ENCODE results near the gene SHCBP1.

SHCBP1 gene

DNA sequence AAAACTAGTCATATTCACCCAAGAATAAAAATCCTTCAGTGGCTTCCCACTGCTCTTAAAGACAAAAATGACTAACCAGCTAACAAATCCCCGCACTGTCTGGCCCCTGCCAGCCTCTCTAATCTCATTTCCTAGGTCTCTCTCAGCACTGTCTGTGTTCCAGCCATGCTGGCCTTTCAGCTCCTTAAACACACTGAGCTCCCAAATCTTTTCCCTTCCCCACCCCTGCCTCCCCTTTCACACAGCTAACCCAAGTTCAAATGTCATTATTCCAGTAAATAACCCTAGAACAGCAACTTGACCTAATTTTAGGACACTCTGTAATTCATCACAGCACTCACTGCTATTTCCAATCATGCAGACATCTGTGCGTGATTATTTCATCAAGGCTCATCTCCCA, 7.8 kb downstream of the SHCBP1 start:
- no peak for DNase-seq

DNA sequence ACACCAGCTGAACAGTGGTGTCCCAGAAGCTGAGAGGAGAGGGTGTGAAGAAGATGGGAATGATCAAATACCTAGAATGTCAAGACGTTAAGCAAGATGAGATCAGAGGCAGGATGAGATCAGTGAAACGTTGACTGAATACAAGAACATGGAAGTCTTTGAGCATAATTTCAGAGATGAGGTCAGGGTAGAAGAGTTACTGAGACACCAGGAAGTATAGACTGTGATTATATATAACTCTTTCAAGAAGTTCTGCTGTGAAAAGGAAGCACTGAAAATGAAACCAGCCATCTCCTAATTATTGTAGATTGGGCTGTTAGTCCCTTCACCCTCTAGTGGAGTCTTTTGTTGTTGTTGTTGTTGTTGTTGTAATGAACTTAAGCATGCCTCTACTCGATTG, 9.1 kb downstream of the SHCBP1 start:
- no peak for DNase-seq

DNA sequence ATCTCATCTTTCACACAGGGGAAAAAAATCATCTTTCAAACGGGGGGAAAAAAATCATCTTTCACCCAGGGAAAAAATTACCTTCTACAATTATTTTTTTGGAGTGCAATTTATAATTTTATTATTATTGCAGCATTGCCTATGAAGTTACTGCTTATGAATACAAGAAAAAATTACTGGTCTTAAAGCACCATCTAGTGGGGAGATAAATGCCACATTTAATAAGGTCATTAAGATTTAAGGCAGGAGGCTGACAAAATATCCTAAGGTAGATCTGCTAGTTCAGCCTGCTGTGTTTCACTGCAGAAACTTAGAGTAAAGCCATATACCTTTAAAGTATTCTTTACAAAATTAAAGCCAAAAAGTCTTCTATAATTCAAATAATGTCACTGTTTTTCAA, 13.7 kb downstream of the SHCBP1 start:
- DNase-seq: peak; percentile 5

GRCh38 chr16:46606231-46606630, 14.9 kb downstream of the SHCBP1 start:
- no peak for DNase-seq

- DNase-seq: no peak
Observed at GRCh38 chr16:46591257-46591656, 29.9 kb downstream of the SHCBP1 start.

DNA sequence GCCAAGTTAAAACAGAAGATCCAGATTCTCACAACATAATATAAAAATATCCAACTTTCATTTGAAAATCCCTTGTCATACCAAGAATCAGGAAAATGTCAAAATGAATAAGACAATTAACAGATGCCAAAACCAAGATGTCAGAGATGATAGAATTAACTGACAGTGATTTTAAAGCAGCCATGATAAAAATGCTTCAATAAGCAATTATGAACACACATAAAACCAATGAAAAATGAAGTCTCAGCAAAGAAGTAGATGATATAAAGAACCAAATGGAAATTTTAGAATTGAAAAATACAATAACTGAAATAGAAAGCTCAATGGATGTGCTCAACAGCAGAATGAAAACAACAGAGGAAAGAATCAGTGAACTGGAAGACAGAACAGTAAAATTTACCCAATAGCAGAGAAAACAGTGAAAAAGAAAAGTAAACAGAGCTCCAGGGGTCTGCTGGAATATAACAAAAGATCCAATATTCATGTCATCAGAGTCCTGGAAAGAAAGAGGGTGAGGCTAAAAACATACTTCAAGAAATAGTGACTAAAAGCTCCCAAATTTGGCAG, 35.1 kb downstream of the SHCBP1 start:
- DNase-seq: no peak

DNA sequence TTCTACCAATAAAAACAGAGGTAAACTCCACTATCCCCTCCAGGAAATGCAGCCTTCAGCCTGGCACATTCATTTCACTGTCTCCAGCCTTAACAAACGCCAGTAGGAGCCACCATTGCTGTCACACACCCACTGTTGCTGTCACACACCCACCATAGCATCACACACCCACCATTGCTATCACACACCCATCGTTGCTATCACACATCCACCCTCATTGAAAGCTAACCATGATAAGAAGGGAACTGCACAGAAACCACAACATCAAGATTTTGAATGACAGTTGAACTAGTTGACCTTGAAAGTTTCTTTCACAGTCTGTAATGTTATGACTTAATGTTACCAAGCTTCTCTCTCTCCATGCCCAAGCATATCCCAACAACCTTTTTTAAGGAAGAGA, 38.1 kb downstream of the SHCBP1 start:
- DNase-seq: no peak

DNA sequence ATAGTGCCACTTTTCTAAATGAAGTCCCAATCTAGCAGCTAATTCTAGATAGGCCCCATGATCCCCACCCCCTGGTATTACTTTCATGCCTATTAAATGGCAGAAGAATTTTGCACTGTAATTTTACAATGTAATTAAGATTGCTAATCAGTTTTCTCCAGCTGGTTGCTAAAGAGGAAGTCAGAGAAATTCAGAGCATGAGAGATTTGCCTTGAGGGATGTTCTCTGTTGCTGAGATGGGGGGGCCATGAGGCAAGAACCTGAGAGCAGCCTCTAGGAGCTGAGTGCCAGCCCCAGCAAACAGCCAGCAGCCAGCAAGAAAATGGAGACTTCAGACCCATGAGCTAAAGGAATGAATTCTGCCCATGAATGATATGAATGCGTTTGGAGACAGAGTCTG, 38.9 kb downstream of the SHCBP1 start:
- DNase-seq: no peak

GRCh38 chr16:46577988-46578579, 43.1 kb downstream of the SHCBP1 start:
- no peak for DNase-seq

- DNase-seq: no peak
Observed at GRCh38 chr16:46573834-46574159, 47.4 kb downstream of the SHCBP1 start.

DNA sequence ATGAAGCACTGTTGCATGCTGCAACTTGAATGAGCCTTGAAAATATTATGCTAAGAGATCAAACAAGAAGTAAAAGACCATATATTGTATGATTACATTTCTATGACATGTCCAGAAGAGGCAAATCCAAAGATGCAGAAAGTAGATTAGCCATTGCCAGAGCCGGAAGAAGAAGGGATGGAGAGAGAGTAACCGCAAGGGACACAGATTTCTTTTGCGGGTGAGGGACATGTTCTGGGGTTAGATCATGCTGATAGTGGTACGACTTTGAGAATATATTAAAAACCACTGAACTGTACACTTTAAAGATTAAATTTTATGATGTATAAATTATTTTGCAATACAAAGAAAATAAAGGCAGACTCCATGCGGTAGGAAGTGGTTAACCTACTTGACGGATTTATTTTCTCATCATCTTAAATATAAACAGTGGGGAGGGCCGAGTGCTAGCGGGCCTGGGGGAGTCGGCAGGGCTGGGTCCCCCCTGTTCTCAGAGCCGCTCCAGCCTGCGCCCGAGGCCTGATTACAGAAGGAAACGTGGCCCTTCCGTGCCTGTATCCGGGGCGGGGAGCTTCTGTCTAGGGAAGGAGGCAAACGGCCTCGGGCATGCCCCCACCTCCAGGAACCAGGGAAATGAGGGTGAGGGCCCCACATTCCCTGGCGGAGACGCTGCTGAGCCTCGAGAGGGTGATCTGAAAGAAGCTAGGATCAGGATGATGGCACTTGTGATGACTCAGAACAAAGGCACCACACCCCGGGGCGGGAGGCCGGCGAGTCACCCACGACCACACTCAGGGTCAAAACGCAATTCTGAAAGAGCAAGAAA, 48.0 kb downstream of the SHCBP1 start:
- DNase-seq: no peak

DNA sequence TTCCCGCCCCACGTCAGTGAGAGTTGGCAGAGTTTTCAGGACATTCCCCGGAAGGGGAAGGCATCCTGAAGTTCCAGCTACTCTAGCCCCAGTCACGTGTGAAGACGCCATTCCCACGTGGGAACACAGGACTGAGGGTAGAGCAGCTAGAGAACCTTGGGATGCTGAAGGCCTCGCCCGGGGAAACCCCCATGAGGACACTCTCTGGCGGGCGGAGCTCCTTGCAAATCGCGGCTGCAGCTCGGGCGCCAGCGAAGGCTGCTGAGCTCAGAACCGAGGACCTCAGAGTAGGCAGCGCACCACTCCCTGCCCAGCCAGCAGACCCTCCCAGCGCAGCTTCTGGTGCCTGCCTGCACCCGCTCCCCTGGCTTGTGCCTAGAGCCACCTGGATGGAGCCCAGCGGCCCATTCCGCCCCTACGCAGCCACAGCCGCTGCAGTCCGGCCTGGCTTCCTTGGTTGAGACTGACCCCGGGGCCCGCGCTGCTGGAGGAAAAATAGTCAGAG, 51.9 kb downstream of the SHCBP1 start:
- no peak for DNase-seq

DNA sequence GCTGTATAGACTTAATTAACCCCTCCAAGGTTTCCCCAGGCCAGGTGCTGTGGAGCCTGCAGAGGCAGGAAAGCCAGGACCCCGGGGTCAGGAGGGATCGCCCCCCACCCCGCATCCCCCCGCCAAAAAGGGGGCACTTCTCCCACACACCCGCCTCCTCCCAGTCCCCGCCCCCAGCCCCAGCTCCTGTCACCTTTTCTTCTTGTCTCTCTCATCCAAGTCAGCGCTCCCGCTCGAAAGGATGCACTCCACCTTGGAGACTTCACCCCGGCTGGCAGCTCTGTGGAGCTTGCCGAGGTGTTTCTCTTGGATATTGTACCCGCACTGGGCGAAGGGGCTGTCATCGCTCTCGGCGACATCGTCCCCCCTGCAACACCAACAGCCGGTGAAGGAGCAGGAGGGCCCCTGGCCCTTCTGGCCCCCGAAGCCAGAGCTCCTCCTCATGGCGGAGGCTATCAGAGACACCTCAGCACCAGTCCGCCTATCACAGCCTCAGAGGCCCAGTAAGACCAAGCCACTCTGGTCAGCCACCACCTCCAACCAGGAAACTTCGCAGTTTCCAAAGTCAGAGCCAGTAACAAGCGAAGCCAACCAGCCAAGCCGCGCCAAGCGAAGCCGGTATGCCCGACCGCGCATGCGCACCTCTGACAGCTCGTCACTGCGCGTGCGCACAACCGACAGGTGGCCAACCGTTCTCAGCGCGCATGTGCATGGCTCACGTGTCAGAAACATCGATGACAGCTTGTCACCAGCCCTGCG, 52.5 kb downstream of the SHCBP1 start:
- DNase-seq: no peak

- DNase-seq: no peak
Observed at GRCh38 chr16:46562979-46563378, 58.2 kb downstream of the SHCBP1 start.

- DNase-seq: no peak
Observed at GRCh38 chr16:46558018-46558417, 63.2 kb downstream of the SHCBP1 start.

DNA sequence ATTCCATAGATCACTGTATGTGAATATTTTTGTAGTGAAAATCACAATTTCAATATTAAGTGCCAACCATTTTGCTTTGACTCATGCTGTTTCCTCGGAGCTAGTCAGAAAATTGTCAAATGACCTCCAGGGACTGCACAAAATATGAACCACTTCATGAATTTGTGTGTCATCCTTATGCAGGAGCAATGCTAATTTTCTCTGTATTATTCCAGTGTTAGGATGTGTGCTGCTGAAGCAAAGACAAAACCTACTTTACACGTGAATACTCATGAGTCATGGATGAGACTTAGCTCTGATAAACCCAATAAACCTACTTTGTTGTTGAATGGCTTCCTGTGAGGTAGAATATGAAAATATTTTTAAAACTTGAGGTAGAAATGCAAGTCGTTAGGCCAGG, 65.2 kb downstream of the SHCBP1 start:
- no peak for DNase-seq

DNA sequence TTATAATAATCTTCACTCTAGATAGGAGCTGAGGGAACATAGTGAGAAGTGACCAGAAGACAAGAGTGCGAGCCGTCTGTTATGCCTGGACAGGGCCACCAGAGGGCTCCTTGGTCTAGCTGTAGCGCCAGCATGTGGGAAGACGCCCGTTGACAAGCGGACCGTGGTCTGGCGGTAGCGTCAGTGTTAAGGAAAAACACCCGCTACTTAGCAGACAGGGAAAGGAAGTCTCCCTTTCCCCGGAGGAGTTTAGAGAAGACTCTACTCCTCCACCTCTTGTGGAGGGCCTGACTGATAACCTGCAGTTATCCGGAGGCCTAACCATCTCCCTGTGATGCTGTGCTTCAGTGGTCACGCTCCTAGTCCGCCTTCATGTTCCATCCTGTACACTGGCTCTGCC, 66.7 kb downstream of the SHCBP1 start:
- DNase-seq: peak; percentile 47

DNA sequence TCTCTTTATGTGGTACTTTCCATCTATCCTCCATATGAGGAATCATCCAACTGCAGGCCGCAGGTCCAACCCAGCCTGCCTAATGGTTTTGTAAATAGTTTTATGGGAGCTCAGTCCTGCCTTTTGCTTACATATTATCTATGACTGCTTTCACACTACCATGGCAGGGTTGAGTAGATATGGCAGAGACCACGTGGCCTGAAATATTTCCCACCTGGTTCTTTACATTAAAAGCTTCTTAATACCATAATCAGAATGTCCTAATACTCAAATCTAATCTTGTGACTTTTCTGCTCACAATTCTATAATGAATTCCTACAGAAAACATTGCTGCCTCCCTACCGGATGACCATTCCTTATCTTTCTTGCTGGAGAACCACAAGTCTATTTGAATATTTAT, 71.7 kb downstream of the SHCBP1 start:
- DNase-seq: no peak
